RWPE1 (cell line): ENCODE measurements around the gene KRTAP10-6.
"Not testable (repeated sequence)": the region's sequence is repeated elsewhere in the genome, so short reads cannot be mapped to it uniquely, and the experiment has no call there.

ENCODE experiments used
- CTCF ChIA-PET: fragments of 350-600 bp; sonication (Branson Sonifier 250); formaldehyde crosslinking; extraction: SDS; loops from one replicate; lab custom pipeline; 2021; lab: Yijun Ruan, JAX
- POLR2A ChIA-PET: fragments of 400-600 bp; formaldehyde crosslinking; extraction: SDS; loops from one replicate; lab custom pipeline; 2020; ENCODE audit warnings: antibody characterized with exemption; ENCODE audit not compliant: low non-redundant PET; lab: Yijun Ruan, JAX
- DNase-seq: peaks from one replicate; pipeline ENCODE4 v3.0.0; 2012; ENCODE audit warnings: low spot score
- H3K27ac ChIP-seq: fragments of 450-650 bp; 2 replicates; pipeline ENCODE4 v1.5.1; 2017
- CTCF ChIP-seq: fragments of 450-650 bp; conservative IDR thresholded peaks from 2 replicates; pipeline ENCODE4 v1.5.1; 2017; ENCODE audit warnings: low read depth, mild to moderate bottlenecking

KRTAP10-6 gene

GRCh38 chr21:44613386-44614155 lies 21.3 kb upstream of the KRTAP10-6 start:
- no peak overlapping the region for H3K27ac ChIP-seq
- CTCF ChIA-PET: interaction anchor here (0.6 kb wide), 1 partner anchor 185 kb away, joined by 4 read pairs; no protein-coding TSS in a partner anchor
- no peak for TF ChIP-seq CTCF
- no peak for DNase-seq
- POLR2A ChIA-PET: interaction anchor here (0.5 kb wide), 1 partner anchor 1111 kb away, joined by 3 read pairs; no protein-coding TSS in a partner anchor

GRCh38 chr21:44612669-44613229 lies 20.4 kb upstream of the KRTAP10-6 start:
- no peak overlapping the region for H3K27ac ChIP-seq
- ChIA-PET POLR2A (no interaction called here), CTCF (interaction anchor here (0.7 kb wide), 1 partner anchor 119 kb away, joined by 3 read pairs; no protein-coding TSS in a partner anchor)
- TF ChIP-seq CTCF: no peak
- DNase-seq: no peak

GRCh38 chr21:44612029-44612486 lies 19.8 kb upstream of the KRTAP10-6 start, which contains the start of gene KRTAP10-8:
Gene KRTAP10-8, plus strand, starts transcription at chr21:44612079. Its CDS starts 22 bp downstream, at chr21:44612101.
- H3K27ac ChIP-seq: no peak within 1 kb of the TSS
- ChIA-PET CTCF (interaction anchor here (0.7 kb wide), 1 partner anchor 118 kb away, joined by 3 read pairs; no protein-coding TSS in a partner anchor), POLR2A (no interaction called here)
- no peak for DNase-seq
- no peak for TF ChIP-seq CTCF

- TF ChIP-seq CTCF: no peak
- H3K27ac ChIP-seq: no peak overlapping the region
- ChIA-PET CTCF (no interaction called here), POLR2A (no interaction called here)
- no peak for DNase-seq
Measured at GRCh38 chr21:44611551-44611950, 19.2 kb upstream of the KRTAP10-6 start.

GRCh38 chr21:44610157-44610843 lies 18.0 kb upstream of the KRTAP10-6 start:
- CTCF ChIA-PET, H3K27ac ChIP-seq, POLR2A ChIA-PET: not testable (repeated sequence)

GRCh38 chr21:44609193-44609592 lies 16.9 kb upstream of the KRTAP10-6 start:
- no peak overlapping the region for H3K27ac ChIP-seq
- POLR2A ChIA-PET: no interaction called here
- no peak for DNase-seq
- no peak for TF ChIP-seq CTCF
- CTCF ChIA-PET: no interaction called here

More at GRCh38 chr21:44610157-44610843, 18.0 kb upstream of the KRTAP10-6 start:
- DNase-seq: not testable (repeated sequence)
